Kidney epithelial cell (primary cell): Measurements from ENCODE around the gene SRSF12. TPM values are rescaled to one million over a fixed set of nuclear protein-coding genes. Genes with fewer than 3 reads are reported as not detected.

Experiments
- DNase-seq: peaks from one replicate; pipeline ENCODE4 v3.0.0-alpha.2; 2010; ENCODE audit warnings: low read depth
- H3K27me3 ChIP-seq: 2 replicates; pipeline ENCODE4 v1.6.0; 2011; ENCODE audit warnings: low read length; ENCODE audit not compliant: control insufficient read depth, insufficient read depth
- H3K36me3 ChIP-seq: 2 replicates; pipeline ENCODE4 v1.5.1; 2011; ENCODE audit warnings: low read length; ENCODE audit not compliant: control insufficient read depth, insufficient read depth
- H3K4me3 ChIP-seq: 2 replicates; pipeline ENCODE4 v1.5.1; 2011; ENCODE audit warnings: low read depth, mild to moderate bottlenecking, control low read depth, low read length
- CTCF ChIP-seq: IDR thresholded peaks from 2 replicates; pipeline ENCODE4 v1.5.1; 2011; ENCODE audit warnings: mild to moderate bottlenecking, moderate library complexity, low read length, control low read depth, inconsistent platforms; ENCODE audit not compliant: insufficient read depth, poor library complexity, severe bottlenecking
- total RNA-seq: library from RNA; depleted of rRNA; stranded (reverse); fragments of >200 nt; gene quantifications from 2 replicates; pipeline ENCODE4 v1.2.3, GENCODE V29; 2015

The SRSF12 gene
- total RNA-seq, 1 donor from 2014 or later: 10.1 TPM

GRCh38 chr6:89144354-89144906 is 26.6 kb upstream of the SRSF12 start:
- no peak overlapping the region for H3K4me3 ChIP-seq
- no peak for TF ChIP-seq CTCF
- H3K27me3 ChIP-seq: no peaks in the 10 kb centered on the region
- DNase-seq: no peak
- H3K36me3 ChIP-seq: no peaks in the 10 kb centered on the region

GRCh38 chr6:89140347-89141156 is 22.7 kb upstream of the SRSF12 start:
- no peak for DNase-seq
- Histone ChIP-seq H3K4me3 (no peak overlapping the region), H3K27me3 (no peaks in the 10 kb centered on the region), H3K36me3 (no peaks in the 10 kb centered on the region)
- TF ChIP-seq CTCF: no peak

GRCh38 chr6:89139509-89140346 is 21.9 kb upstream of the SRSF12 start:
- H3K27me3 ChIP-seq: no peaks in the 10 kb centered on the region
- DNase-seq: no peak
- H3K36me3 ChIP-seq: no peaks in the 10 kb centered on the region
- H3K4me3 ChIP-seq: no peak overlapping the region
- TF ChIP-seq CTCF: no peak

GRCh38 chr6:89138173-89138572 is 20.3 kb upstream of the SRSF12 start:
- no peak overlapping the region for H3K4me3 ChIP-seq
- DNase-seq: no peak
- TF ChIP-seq CTCF: no peak
- no peaks in the 10 kb centered on the region for H3K36me3 ChIP-seq
- no peaks in the 10 kb centered on the region for H3K27me3 ChIP-seq

GRCh38 chr6:89134723-89135122 is 16.9 kb upstream of the SRSF12 start:
- H3K4me3 ChIP-seq: no peak overlapping the region
- TF ChIP-seq CTCF: no peak
- no peaks in the 10 kb centered on the region for H3K27me3 ChIP-seq
- H3K36me3 ChIP-seq: no peaks in the 10 kb centered on the region
- DNase-seq: no peak
